ENCODE measurements around the gene SERPINA4. TPM values are rescaled to one million over a fixed set of nuclear protein-coding genes. Genes with fewer than 3 reads are reported as not detected.

The SERPINA4 gene, protein sequence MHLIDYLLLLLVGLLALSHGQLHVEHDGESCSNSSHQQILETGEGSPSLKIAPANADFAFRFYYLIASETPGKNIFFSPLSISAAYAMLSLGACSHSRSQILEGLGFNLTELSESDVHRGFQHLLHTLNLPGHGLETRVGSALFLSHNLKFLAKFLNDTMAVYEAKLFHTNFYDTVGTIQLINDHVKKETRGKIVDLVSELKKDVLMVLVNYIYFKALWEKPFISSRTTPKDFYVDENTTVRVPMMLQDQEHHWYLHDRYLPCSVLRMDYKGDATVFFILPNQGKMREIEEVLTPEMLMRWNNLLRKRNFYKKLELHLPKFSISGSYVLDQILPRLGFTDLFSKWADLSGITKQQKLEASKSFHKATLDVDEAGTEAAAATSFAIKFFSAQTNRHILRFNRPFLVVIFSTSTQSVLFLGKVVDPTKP
- total RNA-seq (ENCODE audit: low replicate concordance) = not detected in 2 replicates

DNA sequence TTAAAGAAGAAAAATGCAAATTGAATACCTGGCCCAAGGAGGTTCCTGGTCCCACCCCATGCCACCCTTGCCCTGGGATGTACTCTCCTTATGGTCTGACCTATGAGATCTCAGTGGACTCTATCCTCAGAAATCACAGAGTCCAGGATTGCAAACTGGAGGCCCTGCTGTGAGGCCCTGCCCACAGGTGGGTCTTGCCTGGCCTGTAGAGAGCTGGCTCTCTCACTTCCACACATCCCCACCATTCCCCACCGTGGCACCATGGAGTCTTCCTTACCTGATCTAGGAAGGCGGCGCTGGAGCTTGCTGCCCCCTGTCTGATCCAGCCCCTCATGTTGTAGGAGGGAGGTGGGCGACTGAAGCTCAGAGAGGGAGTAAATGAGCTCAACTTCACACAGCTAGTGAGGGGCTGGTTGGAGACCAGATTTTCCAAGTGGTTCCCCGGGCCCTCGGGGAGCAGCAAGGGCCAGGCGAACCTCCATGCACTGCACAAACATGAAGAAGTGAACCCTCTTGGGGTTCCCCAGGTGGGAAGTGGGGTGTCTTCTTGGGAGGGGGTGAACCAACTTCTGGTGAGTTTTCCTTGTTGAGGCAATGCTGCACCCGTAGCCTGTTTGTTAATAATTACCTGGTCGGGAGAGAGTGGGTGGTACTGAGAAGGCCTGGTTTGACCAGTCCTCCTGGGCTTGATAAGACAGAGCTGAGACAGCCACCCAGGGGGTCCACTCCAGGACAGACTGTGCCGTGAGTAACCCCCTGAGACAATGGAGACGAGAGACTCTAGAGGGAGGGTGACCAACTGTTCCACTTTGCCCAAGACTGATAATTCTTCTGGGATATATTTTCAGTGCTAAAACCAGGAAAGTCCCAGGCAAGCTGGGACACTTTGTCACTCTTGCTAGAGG is at the start of gene SERPINA4:
TSS of gene SERPINA4 (plus strand) at position 692 of the 905 bp plus-strand sequence. CDS start 2,041 bp downstream, outside the sequence.
- Histone ChIP-seq H3K9me3 (ENCODE audit: low read depth) (no peaks in the 10 kb centered on the region), H3K27me3 (no peaks in the 10 kb centered on the region), H3K4me2 (no peak within 1 kb of the TSS), H3F3A (ENCODE audit: low read depth) (no peaks in the 10 kb centered on the region), H3K79me2 (ENCODE audit: low read depth) (no peaks in the 10 kb centered on the region), H3K9ac (no peak within 1 kb of the TSS), H3K4me1 (no peaks in the 10 kb centered on the region), H2AFZ (replicated peaks) (no peak within 1 kb of the TSS), H3K36me3 (no peaks in the 10 kb centered on the region), H4K20me1 (ENCODE audit: low read depth) (no peaks in the 10 kb centered on the region), H3K4me3 (no peak within 1 kb of the TSS), H3K27ac (no peak within 1 kb of the TSS)
- TF ChIP-seq, protein P1, sequence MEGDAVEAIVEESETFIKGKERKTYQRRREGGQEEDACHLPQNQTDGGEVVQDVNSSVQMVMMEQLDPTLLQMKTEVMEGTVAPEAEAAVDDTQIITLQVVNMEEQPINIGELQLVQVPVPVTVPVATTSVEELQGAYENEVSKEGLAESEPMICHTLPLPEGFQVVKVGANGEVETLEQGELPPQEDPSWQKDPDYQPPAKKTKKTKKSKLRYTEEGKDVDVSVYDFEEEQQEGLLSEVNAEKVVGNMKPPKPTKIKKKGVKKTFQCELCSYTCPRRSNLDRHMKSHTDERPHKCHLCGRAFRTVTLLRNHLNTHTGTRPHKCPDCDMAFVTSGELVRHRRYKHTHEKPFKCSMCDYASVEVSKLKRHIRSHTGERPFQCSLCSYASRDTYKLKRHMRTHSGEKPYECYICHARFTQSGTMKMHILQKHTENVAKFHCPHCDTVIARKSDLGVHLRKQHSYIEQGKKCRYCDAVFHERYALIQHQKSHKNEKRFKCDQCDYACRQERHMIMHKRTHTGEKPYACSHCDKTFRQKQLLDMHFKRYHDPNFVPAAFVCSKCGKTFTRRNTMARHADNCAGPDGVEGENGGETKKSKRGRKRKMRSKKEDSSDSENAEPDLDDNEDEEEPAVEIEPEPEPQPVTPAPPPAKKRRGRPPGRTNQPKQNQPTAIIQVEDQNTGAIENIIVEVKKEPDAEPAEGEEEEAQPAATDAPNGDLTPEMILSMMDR (IDR thresholded peaks at IDR 0.05) = no peak
- TF ChIP-seq EZH2phosphoT487 (IDR thresholded peaks at IDR 0.05) (no peak), EZH2 (IDR thresholded peaks at IDR 0.05) (no peak)
- H3K27ac Mint-ChIP-seq = no peak within 1 kb of the TSS
- H3K4me3 Mint-ChIP-seq = no peak within 1 kb of the TSS
- H3K4me1 Mint-ChIP-seq = peaks cover 2% of the 10 kb centered on the region
- H3K36me3 Mint-ChIP-seq = no peaks in the 10 kb centered on the region
- DNase-seq (ENCODE audit: low spot score) = no peak
- H3K9me3 Mint-ChIP-seq = peaks cover 2% of the 10 kb centered on the region
- peaks cover 4% of the 10 kb centered on the region for H3K27me3 Mint-ChIP-seq (ENCODE audit: insufficient read depth, low read depth)

DNA sequence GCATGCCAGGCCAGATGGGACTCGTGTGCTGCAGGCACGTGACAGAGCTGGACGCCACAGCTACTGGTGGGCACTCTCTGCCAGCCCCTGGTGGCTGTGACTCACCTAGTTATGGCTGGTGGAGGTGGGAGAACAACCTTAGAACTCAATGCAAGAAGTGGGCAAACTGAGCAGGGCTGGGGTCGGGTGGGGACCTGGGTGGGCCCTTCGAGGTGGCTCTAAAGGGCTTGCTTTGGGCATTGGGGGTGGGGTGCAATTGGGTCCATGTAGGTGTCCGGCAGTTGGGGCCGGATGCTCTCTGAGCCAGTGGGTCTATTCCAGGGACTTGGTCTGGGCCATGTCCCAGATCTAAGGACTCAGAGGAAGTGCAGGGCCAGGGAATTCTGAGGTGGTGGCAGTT is 46.9 kb upstream of the SERPINA4 start:
- H4K20me1 ChIP-seq (ENCODE audit: low read depth) = no peaks in the 10 kb centered on the region
- Mint-ChIP-seq H3K4me3 (no peak overlapping the region), H3K27ac (no peak overlapping the region), H3K36me3 (no peaks in the 10 kb centered on the region), H3K4me1 (peaks cover 8% of the 10 kb centered on the region), H3K9me3 (peaks cover 2% of the 10 kb centered on the region), H3K27me3 (ENCODE audit: insufficient read depth, low read depth) (peaks cover 6% of the 10 kb centered on the region)
- H2AFZ ChIP-seq (replicated peaks) = no peak overlapping the region
- no peak overlapping the region for H3K4me2 ChIP-seq
- H3K36me3 ChIP-seq = no peaks in the 10 kb centered on the region
- H3K27me3 ChIP-seq = no peaks in the 10 kb centered on the region
- peaks cover 3% of the 10 kb centered on the region for H3K4me1 ChIP-seq
- no peaks in the 10 kb centered on the region for H3F3A ChIP-seq (ENCODE audit: low read depth)
- TF ChIP-seq, protein P1 (IDR thresholded peaks at IDR 0.05) = no peak
- TF ChIP-seq EZH2 (IDR thresholded peaks at IDR 0.05) (no peak), EZH2phosphoT487 (IDR thresholded peaks at IDR 0.05) (no peak)
- no peak for DNase-seq (ENCODE audit: low spot score)
- no peak overlapping the region for H3K4me3 ChIP-seq
- no peaks in the 10 kb centered on the region for H3K9me3 ChIP-seq (ENCODE audit: low read depth)
- no peak overlapping the region for H3K27ac ChIP-seq
- H3K9ac ChIP-seq = no peak overlapping the region
- no peaks in the 10 kb centered on the region for H3K79me2 ChIP-seq (ENCODE audit: low read depth)

DNA sequence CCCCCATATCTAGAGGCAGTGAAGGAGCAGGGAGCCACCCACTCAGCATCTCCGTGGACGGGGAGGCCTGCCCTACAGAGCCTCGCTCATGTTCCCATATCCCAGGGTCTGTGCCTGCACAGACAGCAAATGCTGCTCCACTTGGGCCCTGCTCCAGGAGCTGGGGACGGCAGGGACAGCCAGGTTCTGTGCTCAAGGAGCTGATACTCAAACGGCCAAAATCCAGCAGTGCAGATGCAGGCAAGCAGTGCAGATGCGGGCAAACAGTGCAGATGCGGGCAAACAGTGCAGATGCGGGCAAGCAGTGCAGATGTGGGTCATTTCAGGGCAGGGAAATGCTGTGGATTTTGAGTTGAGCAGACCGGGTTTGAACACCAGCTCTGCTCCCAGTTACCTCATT is 45.8 kb upstream of the SERPINA4 start:
- peaks cover 2% of the 10 kb centered on the region for H3K9me3 Mint-ChIP-seq
- Histone ChIP-seq H3K27ac (no peak overlapping the region), H3K79me2 (ENCODE audit: low read depth) (no peaks in the 10 kb centered on the region), H3K9me3 (ENCODE audit: low read depth) (no peaks in the 10 kb centered on the region), H3K9ac (no peak overlapping the region), H3F3A (ENCODE audit: low read depth) (no peaks in the 10 kb centered on the region), H4K20me1 (ENCODE audit: low read depth) (no peaks in the 10 kb centered on the region), H3K36me3 (no peaks in the 10 kb centered on the region), H3K4me2 (no peak overlapping the region), H2AFZ (replicated peaks) (no peak overlapping the region), H3K4me1 (peaks cover 3% of the 10 kb centered on the region), H3K4me3 (no peak overlapping the region), H3K27me3 (no peaks in the 10 kb centered on the region)
- no peaks in the 10 kb centered on the region for H3K36me3 Mint-ChIP-seq
- DNase-seq (ENCODE audit: low spot score) = no peak
- TF ChIP-seq EZH2 (IDR thresholded peaks at IDR 0.05) = no peak
- TF ChIP-seq, protein P1 (IDR thresholded peaks at IDR 0.05) = no peak
- no peak for TF ChIP-seq EZH2phosphoT487 (IDR thresholded peaks at IDR 0.05)
- H3K27ac Mint-ChIP-seq = no peak overlapping the region
- H3K27me3 Mint-ChIP-seq (ENCODE audit: insufficient read depth, low read depth) = peaks cover 6% of the 10 kb centered on the region
- peaks cover 8% of the 10 kb centered on the region for H3K4me1 Mint-ChIP-seq
- no peak overlapping the region for H3K4me3 Mint-ChIP-seq

All from neural progenitor cell (in vitro differentiated cells).